ENCODE data around the gene NPR2.

GRCh38 chr9:35816708-35817107 lies 25.3 kb downstream of the NPR2 start:
- no peak for TF ChIP-seq EZH2phosphoT487 (IDR thresholded peaks at IDR 0.05; ENCODE audit: borderline replicate concordance, low read depth, low read length)
- TF ChIP-seq CTCF (conservative IDR thresholded peaks at IDR 0.05; ENCODE audit: low read length) = 0 out of 2 replicates have a peak, but pooled peaks have one; percentile 18
